ENCODE data around the gene DDX54.

Gene DDX54

GRCh38 chr12:113203852-113204760 is 18.8 kb upstream of the DDX54 start:
- H3K9me3 Mint-ChIP-seq, result peaks cover 2% of the 10 kb centered on the region
- DNase-seq (ENCODE audit: low spot score in 2 of 2) (no peak), ATAC-seq (ENCODE audit: low read depth) (no peak)
- no peaks in the 10 kb centered on the region for H3K36me3 Mint-ChIP-seq
- no peaks in the 10 kb centered on the region for H3K27me3 Mint-ChIP-seq
- H3K4me1 Mint-ChIP-seq, result peaks cover 29% of the 10 kb centered on the region
- H3K4me3 Mint-ChIP-seq, result no peak overlapping the region
- peak overlapping the region; percentile 55 for H3K27ac Mint-ChIP-seq

DNA sequence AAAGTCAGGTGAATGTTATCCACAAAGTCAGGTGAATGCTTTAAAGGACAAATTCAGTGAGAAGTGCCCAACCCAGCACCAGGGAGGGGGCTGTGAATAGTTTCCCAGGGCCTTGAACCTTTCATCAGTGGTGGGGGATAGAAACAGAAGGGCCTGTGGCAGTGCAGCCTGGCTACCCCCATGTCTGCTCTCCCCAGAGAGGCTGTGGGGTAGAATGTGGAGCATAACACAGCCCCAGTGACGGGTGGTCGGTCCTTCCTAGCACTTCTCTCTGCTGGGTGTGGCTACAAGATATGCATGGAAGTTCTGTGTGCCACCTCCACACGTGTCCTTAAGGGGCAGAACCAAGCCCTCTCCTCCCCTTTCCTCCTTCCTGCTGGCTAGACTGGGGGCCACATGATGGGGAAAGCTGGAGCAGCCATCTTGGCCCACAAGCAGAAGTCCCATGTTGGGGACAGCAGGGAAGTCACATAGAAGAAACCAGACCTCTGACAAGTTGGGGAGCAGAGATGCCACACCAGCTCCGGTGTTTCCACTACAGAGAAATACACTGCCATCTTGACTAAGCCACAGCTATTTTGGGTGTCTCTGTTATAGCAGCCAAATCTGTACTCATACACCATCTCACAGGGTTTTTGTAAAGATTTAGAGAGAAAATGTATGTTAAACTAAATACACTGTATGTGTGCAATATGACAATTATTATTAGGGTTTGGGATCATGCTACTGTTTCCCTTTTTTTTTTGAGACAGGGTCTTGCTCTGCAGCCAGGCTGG is 17.2 kb upstream of the DDX54 start:
- H3K9me3 Mint-ChIP-seq, result peaks cover 2% of the 10 kb centered on the region
- H3K4me3 Mint-ChIP-seq, result no peak overlapping the region
- peaks cover 21% of the 10 kb centered on the region for H3K4me1 Mint-ChIP-seq
- no peaks in the 10 kb centered on the region for H3K36me3 Mint-ChIP-seq
- H3K27me3 Mint-ChIP-seq, result no peaks in the 10 kb centered on the region
- no peak for DNase-seq (ENCODE audit: low spot score in 2 of 2)
- H3K27ac Mint-ChIP-seq, result no peak overlapping the region
- no peak for ATAC-seq (ENCODE audit: low read depth)

DNA sequence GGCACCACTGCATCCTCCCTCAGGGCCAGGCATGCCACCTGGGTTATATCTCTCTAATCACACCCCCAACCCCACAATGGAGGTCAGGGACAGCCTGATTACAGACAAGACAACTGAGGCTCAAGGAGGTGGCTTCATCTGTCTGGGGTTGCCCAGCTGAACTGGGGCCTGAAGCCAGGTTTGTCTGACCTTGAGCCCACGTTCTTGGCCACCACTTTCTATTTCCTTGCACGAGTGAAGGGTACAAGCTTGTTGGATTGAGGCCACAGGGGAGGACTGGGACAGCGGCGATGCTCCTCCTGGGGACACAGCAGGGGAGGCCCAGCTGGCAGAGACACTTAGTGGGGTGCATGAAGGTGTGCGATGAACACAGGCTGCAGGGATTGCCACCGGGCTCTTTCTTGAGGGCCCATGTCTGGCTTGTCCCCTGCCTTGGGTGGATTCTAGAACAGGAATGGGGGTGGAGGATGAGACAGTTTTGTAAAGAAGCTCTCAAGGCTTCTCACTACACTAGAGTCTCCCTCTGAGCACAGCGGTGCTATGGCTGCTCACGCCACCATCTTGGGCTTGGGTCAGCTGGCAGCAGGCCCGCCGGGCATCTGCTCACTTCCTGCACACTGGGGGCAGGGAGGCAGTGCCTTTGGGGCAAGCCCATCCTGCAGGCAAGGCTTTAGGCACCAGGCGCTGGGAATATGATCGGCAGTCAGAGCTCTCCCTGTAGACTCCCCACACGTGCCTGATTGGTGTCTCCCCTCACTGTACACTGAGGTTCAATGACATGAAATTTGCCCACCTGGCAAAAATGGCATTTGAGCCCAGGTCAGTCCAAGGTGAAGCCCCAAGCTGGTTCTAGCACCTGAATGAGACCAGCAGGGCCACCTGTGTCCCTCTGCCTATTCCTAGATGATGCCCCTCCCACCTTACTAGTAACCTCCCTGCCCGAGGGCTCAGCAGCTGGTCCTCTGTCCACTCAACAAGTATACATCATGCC is 16.2 kb upstream of the DDX54 start:
- no peak overlapping the region for H3K4me3 Mint-ChIP-seq
- no peak for ATAC-seq (ENCODE audit: low read depth)
- no peaks in the 10 kb centered on the region for H3K36me3 Mint-ChIP-seq
- peaks cover 22% of the 10 kb centered on the region for H3K4me1 Mint-ChIP-seq
- no peak overlapping the region for H3K27ac Mint-ChIP-seq
- H3K27me3 Mint-ChIP-seq, result no peaks in the 10 kb centered on the region
- H3K9me3 Mint-ChIP-seq, result peaks cover 2% of the 10 kb centered on the region
- no peak for DNase-seq (ENCODE audit: low spot score in 2 of 2)

DNA sequence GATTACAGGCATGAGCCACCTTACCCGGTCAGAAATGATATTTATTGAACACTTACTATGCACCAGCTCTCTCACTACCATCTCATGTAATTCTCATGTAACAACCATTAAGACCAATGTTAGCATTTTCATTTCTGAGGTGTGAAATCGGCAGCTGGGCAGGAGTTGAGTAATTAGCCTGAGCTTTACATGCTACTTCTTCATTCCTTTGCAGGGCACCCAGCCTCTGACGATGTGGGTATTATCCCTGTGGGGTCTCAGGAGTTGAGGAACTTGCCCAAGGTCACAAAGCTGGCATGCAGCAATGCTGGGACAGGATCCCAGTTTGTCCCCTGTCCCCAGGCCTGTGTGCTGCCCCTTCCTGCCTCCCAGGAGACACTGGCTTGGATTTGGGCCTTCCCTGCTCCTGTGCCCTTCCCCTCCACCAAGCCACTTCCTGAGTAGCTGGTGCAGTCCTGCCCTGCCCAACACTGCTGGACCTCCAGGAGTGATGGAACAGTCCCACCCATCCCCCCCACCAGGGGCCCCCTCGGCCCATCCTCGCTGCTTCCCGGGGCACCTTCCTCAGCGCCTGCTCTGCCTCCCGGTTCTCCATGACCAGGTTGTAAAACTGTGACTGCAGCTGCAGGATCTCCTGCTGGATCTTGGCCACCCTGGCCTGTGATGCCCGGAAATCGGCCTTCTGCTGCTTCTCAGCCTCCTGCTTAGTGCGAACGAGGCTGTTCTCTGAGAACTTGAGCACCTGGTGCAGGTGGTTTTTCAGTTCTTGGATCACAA is 14.9 kb upstream of the DDX54 start:
- no peaks in the 10 kb centered on the region for H3K9me3 Mint-ChIP-seq
- H3K27me3 Mint-ChIP-seq, result no peaks in the 10 kb centered on the region
- no peak for ATAC-seq (ENCODE audit: low read depth)
- H3K27ac Mint-ChIP-seq, result no peak overlapping the region
- DNase-seq (ENCODE audit: low spot score in 2 of 2), result no peak
- no peak overlapping the region for H3K4me3 Mint-ChIP-seq
- no peaks in the 10 kb centered on the region for H3K36me3 Mint-ChIP-seq
- peaks cover 17% of the 10 kb centered on the region for H3K4me1 Mint-ChIP-seq

- Mint-ChIP-seq H3K27me3 (no peaks in the 10 kb centered on the region), H3K9me3 (no peaks in the 10 kb centered on the region), H3K4me3 (no peak overlapping the region), H3K4me1 (peaks cover 12% of the 10 kb centered on the region), H3K27ac (peak overlapping the region; percentile 2), H3K36me3 (no peaks in the 10 kb centered on the region)
- DNase-seq (ENCODE audit: low spot score in 2 of 2), result no peak
- no peak for ATAC-seq (ENCODE audit: low read depth)
These were observed 13.0 kb upstream of the DDX54 start for GRCh38 chr12:113198296-113198695.

- no peaks in the 10 kb centered on the region for H3K36me3 Mint-ChIP-seq
- peak overlapping the region; percentile 78 for H3K27ac Mint-ChIP-seq
- no peak overlapping the region for H3K4me3 Mint-ChIP-seq
- peak; percentile 37 for ATAC-seq (ENCODE audit: low read depth)
- DNase-seq (ENCODE audit: low spot score in 2 of 2), result no peak
- H3K27me3 Mint-ChIP-seq, result no peaks in the 10 kb centered on the region
- H3K9me3 Mint-ChIP-seq, result no peaks in the 10 kb centered on the region
- peaks cover 9% of the 10 kb centered on the region for H3K4me1 Mint-ChIP-seq
These were observed 12.3 kb upstream of the DDX54 start for GRCh38 chr12:113197518-113198077.

DNA sequence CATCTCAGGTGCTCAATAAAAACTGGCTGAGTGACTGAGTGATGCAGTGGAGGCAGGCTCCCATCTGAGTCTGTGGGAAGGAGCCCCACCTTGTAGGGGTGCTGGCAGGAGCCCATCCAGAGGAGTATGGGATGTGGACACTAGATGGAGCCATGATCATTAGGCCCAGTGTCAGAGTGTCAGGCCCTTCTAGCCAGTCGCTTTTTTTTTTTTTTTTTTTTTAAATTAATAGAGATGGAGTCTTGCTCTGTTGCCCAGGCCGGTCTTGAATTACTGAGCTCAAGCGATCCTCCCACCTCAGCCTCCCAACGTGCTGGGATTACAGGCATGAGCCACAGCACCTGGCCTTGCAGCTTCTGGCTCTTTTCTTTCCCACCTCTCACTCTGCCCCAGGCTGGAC is 11.7 kb upstream of the DDX54 start:
- H3K27me3 Mint-ChIP-seq, result no peaks in the 10 kb centered on the region

DNA sequence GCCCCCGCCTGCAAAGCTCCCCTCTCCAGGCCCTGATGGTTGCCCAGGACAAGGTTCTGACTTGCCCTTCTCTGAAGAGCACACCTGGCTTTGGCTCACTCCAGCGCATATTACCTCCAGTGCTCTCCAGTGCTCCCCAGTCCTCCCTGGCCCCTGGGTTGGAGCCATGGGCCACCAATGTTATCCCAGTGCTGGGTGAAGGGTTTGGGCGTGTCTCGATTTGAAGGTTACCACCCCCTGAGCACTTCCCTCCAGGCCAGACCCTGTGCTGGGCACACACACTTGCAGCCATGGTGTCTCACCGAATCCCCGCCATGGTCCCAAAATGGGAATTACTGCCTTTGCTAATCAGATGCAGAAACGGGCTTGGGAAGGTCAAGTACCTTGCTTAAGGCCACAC is 11.3 kb upstream of the DDX54 start:
- Mint-ChIP-seq H3K27me3 (no peaks in the 10 kb centered on the region), H3K4me3 (no peak overlapping the region)
- no peak for ATAC-seq (ENCODE audit: low read depth)

More for the DNA sequence above, 11.7 kb upstream of the DDX54 start:
- peak overlapping the region; percentile 78 for H3K27ac Mint-ChIP-seq
- ATAC-seq (ENCODE audit: low read depth), result peak; percentile 99
- H3K36me3 Mint-ChIP-seq, result no peaks in the 10 kb centered on the region
- peak; percentile 58 to 61 for DNase-seq (ENCODE audit: low spot score in 2 of 2)
- no peaks in the 10 kb centered on the region for H3K9me3 Mint-ChIP-seq
- H3K4me3 Mint-ChIP-seq, result no peak overlapping the region
- peaks cover 9% of the 10 kb centered on the region for H3K4me1 Mint-ChIP-seq

GRCh38 chr12:113195598-113195997 is 10.3 kb upstream of the DDX54 start:
- Mint-ChIP-seq H3K36me3 (peaks cover 2% of the 10 kb centered on the region), H3K27me3 (no peaks in the 10 kb centered on the region)
- no peak for ATAC-seq (ENCODE audit: low read depth)

More for the DNA sequence above, 11.3 kb upstream of the DDX54 start:
- no peak overlapping the region for H3K27ac Mint-ChIP-seq
- no peaks in the 10 kb centered on the region for H3K36me3 Mint-ChIP-seq
- peaks cover 9% of the 10 kb centered on the region for H3K4me1 Mint-ChIP-seq
- no peaks in the 10 kb centered on the region for H3K9me3 Mint-ChIP-seq
- DNase-seq (ENCODE audit: low spot score in 2 of 2), result no peak

DNA sequence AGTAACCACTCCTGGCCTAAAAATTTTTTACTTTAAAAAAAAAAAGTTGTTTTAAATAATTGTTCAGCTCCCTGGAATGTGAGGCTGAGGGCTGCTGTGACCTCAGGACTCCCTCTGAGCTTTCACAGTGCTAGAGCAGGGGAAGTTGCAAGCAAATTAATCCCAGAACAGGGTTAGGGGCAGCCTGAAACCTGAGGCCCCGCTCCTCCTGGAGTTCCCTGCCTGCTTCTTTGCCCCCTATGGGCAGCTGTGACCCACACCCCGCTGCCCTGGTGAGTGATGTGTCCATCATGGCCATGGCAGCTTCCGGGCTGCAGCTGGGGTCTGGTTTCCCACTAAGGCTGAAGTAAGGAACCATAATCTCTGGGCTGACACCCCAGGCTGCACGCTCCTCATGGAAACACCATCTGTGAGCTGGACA is 9.7 kb upstream of the DDX54 start:
- Mint-ChIP-seq H3K4me3 (no peak overlapping the region), H3K27me3 (no peaks in the 10 kb centered on the region), H3K36me3 (peaks cover 2% of the 10 kb centered on the region), H3K27ac (no peak overlapping the region), H3K9me3 (no peaks in the 10 kb centered on the region), H3K4me1 (peaks cover 9% of the 10 kb centered on the region)
- DNase-seq (ENCODE audit: low spot score in 2 of 2) (no peak), ATAC-seq (ENCODE audit: low read depth) (no peak)

More at GRCh38 chr12:113195598-113195997, 10.3 kb upstream of the DDX54 start:
- Mint-ChIP-seq H3K27ac (no peak overlapping the region), H3K9me3 (no peaks in the 10 kb centered on the region), H3K4me1 (peaks cover 9% of the 10 kb centered on the region), H3K4me3 (no peak overlapping the region)
- no peak for DNase-seq (ENCODE audit: low spot score in 2 of 2)

DNA sequence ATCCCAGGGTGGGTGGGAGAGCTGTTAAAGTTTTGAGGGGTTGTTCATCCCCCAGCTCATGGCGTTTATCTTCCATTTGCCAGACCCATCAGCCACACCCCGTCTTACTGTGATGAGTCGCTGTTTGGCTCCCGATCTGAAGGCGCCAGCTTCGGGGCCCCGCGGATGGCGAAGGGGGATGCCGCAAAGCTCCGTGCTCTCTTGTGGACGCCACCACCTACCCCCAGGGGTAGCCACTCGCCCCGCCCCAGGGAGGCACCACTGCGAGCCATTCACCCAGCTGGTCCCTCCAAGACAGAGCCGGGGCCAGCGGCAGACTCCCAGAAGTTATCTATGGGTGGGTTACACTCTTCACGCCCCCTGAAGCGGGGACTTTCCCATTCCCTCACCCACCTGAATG is 5.9 kb upstream of the DDX54 start:
- Mint-ChIP-seq H3K27me3 (no peaks in the 10 kb centered on the region), H3K27ac (no peak overlapping the region), H3K36me3 (peaks cover 7% of the 10 kb centered on the region), H3K4me1 (peaks cover 14% of the 10 kb centered on the region), H3K4me3 (no peak overlapping the region), H3K9me3 (no peaks in the 10 kb centered on the region)
- no peak for ATAC-seq (ENCODE audit: low read depth)
- no peak for DNase-seq (ENCODE audit: low spot score in 2 of 2)

DNA sequence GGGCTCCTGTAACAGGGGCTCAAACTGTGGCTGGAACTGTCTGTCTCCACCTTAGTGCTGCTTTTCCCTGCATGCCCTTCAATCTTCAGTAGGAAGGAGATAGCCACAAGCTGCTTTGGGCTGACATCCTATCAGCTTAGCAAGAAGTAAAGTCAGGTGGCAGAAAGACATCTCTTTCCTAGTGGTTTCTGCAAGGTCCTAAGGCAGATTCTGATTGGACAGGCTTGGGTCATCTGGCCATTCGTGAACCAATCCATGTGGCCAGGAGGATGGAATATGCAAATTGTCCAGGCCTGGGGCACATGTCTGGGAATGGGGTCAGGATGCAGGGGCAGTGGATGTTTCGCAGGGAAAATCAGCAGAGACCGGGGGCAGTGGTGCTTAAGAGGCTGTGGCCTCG is 5.5 kb upstream of the DDX54 start:
- Mint-ChIP-seq H3K4me1 (peaks cover 15% of the 10 kb centered on the region), H3K9me3 (no peaks in the 10 kb centered on the region), H3K27ac (no peak overlapping the region), H3K27me3 (no peaks in the 10 kb centered on the region), H3K36me3 (peaks cover 7% of the 10 kb centered on the region), H3K4me3 (no peak overlapping the region)
- ATAC-seq (ENCODE audit: low read depth), result no peak
- no peak for DNase-seq (ENCODE audit: low spot score in 2 of 2)

DNA sequence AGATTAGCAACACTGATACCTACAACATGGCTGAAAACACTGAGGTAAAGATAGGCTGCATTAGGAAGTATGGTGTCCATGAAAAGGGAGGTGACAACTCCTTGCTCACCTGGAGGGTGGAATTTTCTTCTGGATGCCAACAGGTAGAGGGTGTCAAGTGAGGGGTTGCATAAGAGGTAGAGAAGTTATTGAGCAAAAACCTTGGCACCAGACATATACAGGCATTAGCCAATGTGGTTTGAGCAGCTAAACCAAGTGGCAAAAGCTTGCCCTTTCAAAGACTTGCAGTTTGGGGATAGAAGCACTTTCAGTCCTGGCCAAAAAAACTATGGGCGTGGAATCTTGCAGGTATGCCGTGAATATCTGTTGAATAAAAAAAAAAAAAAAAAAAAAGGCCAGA is 4.1 kb upstream of the DDX54 start:
- no peak for DNase-seq (ENCODE audit: low spot score in 2 of 2)
- H3K4me1 Mint-ChIP-seq, result peaks cover 20% of the 10 kb centered on the region
- H3K9me3 Mint-ChIP-seq, result no peaks in the 10 kb centered on the region
- H3K36me3 Mint-ChIP-seq, result peaks cover 7% of the 10 kb centered on the region
- no peak overlapping the region for H3K27ac Mint-ChIP-seq
- H3K4me3 Mint-ChIP-seq, result no peak overlapping the region
- H3K27me3 Mint-ChIP-seq, result no peaks in the 10 kb centered on the region
- no peak for ATAC-seq (ENCODE audit: low read depth)

All from memory B cell (primary cell).